WTC11 (cell line): ENCODE results near the gene MTMR3. TPM values are rescaled to one million over a fixed set of nuclear protein-coding genes. Genes with fewer than 3 reads are reported as not detected.
A peak's percentile ranks its signal among the peaks of the same experiment; 100 is the strongest.

Experiments used
- ATAC-seq: fragments of 200-7000 bp; cut with Tn5 transposase; 2 replicates; pipeline ENCODE4 v1.10.0; 2021; ENCODE audit warnings: mild to moderate bottlenecking, moderate library complexity
- CTCF ChIA-PET: fragments of 300-600 bp; sonication (Branson Sonifier 250); formaldehyde crosslinking; loops from one replicate; lab custom pipeline; 2021; ENCODE audit warnings: antibody characterized with exemption; lab: Charles Lee
- POLR2A ChIA-PET: fragments of 350-600 bp; sonication (Branson Sonifier 250); formaldehyde crosslinking; loops from one replicate; lab custom pipeline; 2021; ENCODE audit warnings: antibody characterized with exemption; lab: Charles Lee
- DNase-seq: peaks from one replicate; pipeline ENCODE4 v3.0.0; 2021; ENCODE audit warnings: low spot score
- H3K27ac Mint-ChIP-seq: 2 replicates; pipeline ENCODE4 v1.8.0; 2021; ENCODE audit warnings: mixed read lengths
- H3K27me3 Mint-ChIP-seq: 2 replicates; pipeline ENCODE4 v1.8.0; 2021; ENCODE audit warnings: low read depth, mild to moderate bottlenecking, moderate library complexity, mixed read lengths
- H3K36me3 Mint-ChIP-seq: 2 replicates; pipeline ENCODE4 v1.8.0; 2021; ENCODE audit warnings: mixed read lengths
- H3K4me1 Mint-ChIP-seq: 2 replicates; pipeline ENCODE4 v1.8.0; 2022; ENCODE audit warnings: mixed read lengths
- H3K4me3 Mint-ChIP-seq: 2 replicates; pipeline ENCODE4 v1.8.0; 2021; ENCODE audit warnings: mild to moderate bottlenecking, moderate library complexity, mixed read lengths
- H3K9me3 Mint-ChIP-seq: 2 replicates; pipeline ENCODE4 v1.8.0; 2021; ENCODE audit warnings: mixed read lengths
- ARID4B ChIP-seq: sonication (generic); formaldehyde crosslinking; IDR thresholded peaks from 2 replicates; pipeline ENCODE4 v1.8.0; 2023; ENCODE audit warnings: missing genetic modification reagents, mild to moderate bottlenecking, borderline replicate concordance
- ATF3 ChIP-seq: sonication (generic); formaldehyde crosslinking; conservative IDR thresholded peaks from 2 replicates; pipeline ENCODE4 v1.8.1; 2022; ENCODE audit warnings: mild to moderate bottlenecking, missing genetic modification reagents
- CBFB ChIP-seq: sonication (generic); formaldehyde crosslinking; IDR thresholded peaks from 2 replicates; pipeline ENCODE4 v1.8.1; 2022; ENCODE audit warnings: mild to moderate bottlenecking, low read depth, missing genetic modification reagents
- CREM ChIP-seq: sonication (generic); formaldehyde crosslinking; IDR thresholded peaks from 2 replicates; pipeline ENCODE4 v1.8.1; 2022; ENCODE audit warnings: mild to moderate bottlenecking, missing genetic modification reagents, moderate library complexity
- FOXJ3 ChIP-seq: sonication (generic); formaldehyde crosslinking; IDR thresholded peaks from 2 replicates; pipeline ENCODE4 v1.9.0; 2021; ENCODE audit warnings: missing genetic modification reagents, mild to moderate bottlenecking, borderline replicate concordance
- FOXK1 ChIP-seq: sonication (generic); formaldehyde crosslinking; IDR thresholded peaks from 2 replicates; pipeline ENCODE4 v1.8.0; 2022; ENCODE audit warnings: mild to moderate bottlenecking, moderate library complexity, missing genetic modification reagents
- FOXP4 ChIP-seq: sonication (generic); formaldehyde crosslinking; IDR thresholded peaks from 2 replicates; pipeline ENCODE4 v1.8.0; 2022; ENCODE audit warnings: mild to moderate bottlenecking, missing genetic modification reagents
- GABPB1 ChIP-seq: sonication (generic); formaldehyde crosslinking; IDR thresholded peaks from 2 replicates; pipeline ENCODE4 v1.8.1; 2023; ENCODE audit warnings: mild to moderate bottlenecking, missing genetic modification reagents
- GRHL2 ChIP-seq: fragments of 250-450 bp; sonication (Bioruptor Pico); IDR thresholded peaks from 2 replicates; pipeline ENCODE4 v1.8.0; 2022; ENCODE audit warnings: mild to moderate bottlenecking, moderate library complexity; ENCODE audit not compliant: insufficient replicate concordance, severe bottlenecking
- HMGXB4 ChIP-seq: sonication (generic); formaldehyde crosslinking; IDR thresholded peaks from 2 replicates; pipeline ENCODE4 v1.8.1; 2023; ENCODE audit warnings: mild to moderate bottlenecking, moderate library complexity, missing genetic modification reagents
- MAX ChIP-seq: sonication (generic); formaldehyde crosslinking; IDR thresholded peaks from 2 replicates; pipeline ENCODE4 v1.8.0; 2022; ENCODE audit warnings: mild to moderate bottlenecking, missing genetic modification reagents
- NFATC4 ChIP-seq: fragments of 250-450 bp; sonication (Bioruptor Pico); IDR thresholded peaks from 2 replicates; pipeline ENCODE4 v1.9.0; 2021; ENCODE audit warnings: mild to moderate bottlenecking
- NR2C2 ChIP-seq: sonication (generic); formaldehyde crosslinking; IDR thresholded peaks from 2 replicates; pipeline ENCODE4 v1.8.0; 2022; ENCODE audit warnings: mild to moderate bottlenecking, missing genetic modification reagents
- TEAD1 ChIP-seq: sonication (generic); formaldehyde crosslinking; IDR thresholded peaks from 2 replicates; pipeline ENCODE4 v1.8.0; 2022; ENCODE audit warnings: mild to moderate bottlenecking, missing genetic modification reagents
- total RNA-seq: library from RNA; stranded (reverse); gene quantifications from 3 replicates; pipeline ENCODE4 v1.2.3, GENCODE V29; 2021

The MTMR3 gene
- total RNA-seq, 1 experiment from 2014 or later = 19.2 TPM

- H3K27ac Mint-ChIP-seq = no peak overlapping the region
- peaks cover 3% of the 10 kb centered on the region; the same call in 1 of the 2 replicates for H3K9me3 Mint-ChIP-seq
- H3K4me3 Mint-ChIP-seq = peak overlapping the region; percentile 18; the same call in 1 of the 2 replicates
- peaks cover 16% of the 10 kb centered on the region for H3K27me3 Mint-ChIP-seq
- CTCF ChIA-PET = interaction anchor here (0.8 to 1.5 kb wide), 3 partner anchors 10 to 453 kb away, joined by 3 to 5 read pairs (median 4); no protein-coding TSS in a partner anchor
- peaks cover 17% of the 10 kb centered on the region for H3K4me1 Mint-ChIP-seq
- TF ChIP-seq ATF3 (CRISPR knock-in tag) (no peak), CREM (no peak), NR2C2 (no peak), MAX (CRISPR knock-in tag) (no peak), TEAD1 (CRISPR knock-in tag) (no peak), GABPB1 (no peak), CBFB (CRISPR knock-in tag) (no peak), NFATC4 (CRISPR knock-in tag) (no peak), FOXK1 (no peak), FOXJ3 (CRISPR knock-in tag) (no peak), ARID4B (no peak)
- TF ChIP-seq, all 79 proteins: peak for 0
- POLR2A ChIA-PET = interaction anchor here (0.7 to 0.8 kb wide), 2 partner anchors 209 to 1382 kb away, joined by 4 to 5 read pairs; no protein-coding TSS in a partner anchor
- H3K36me3 Mint-ChIP-seq = no peaks in the 10 kb centered on the region; the same call in 1 of the 2 replicates
- ATAC-seq (no peak), DNase-seq (no peak)
Measured at GRCh38 chr22:30078320-30079311, 195.6 kb downstream of the MTMR3 start.

GRCh38 chr22:30079952-30080533, 197.1 kb downstream of the MTMR3 start, which contains the start of gene HORMAD2:
HORMAD2 (plus strand) TSS chr22:30080464; CDS start chr22:30093953, 13,489 bp downstream.
- DNase-seq (peak; percentile 96), ATAC-seq (peak; percentile 98)
- H3K36me3 Mint-ChIP-seq = no peaks in the 10 kb centered on the region; the same call in none of the 2 replicates
- H3K27ac Mint-ChIP-seq = no peak within 1 kb of the TSS
- POLR2A ChIA-PET = interaction anchor here (0.6 kb wide), 1 partner anchor 220 kb away, joined by 3 read pairs; no protein-coding TSS in a partner anchor
- CTCF ChIA-PET = interaction anchor here (0.5 to 1.3 kb wide), 4 partner anchors 9 to 493 kb away, joined by 3 to 6 read pairs (median 4); no protein-coding TSS in a partner anchor
- peaks cover 21% of the 10 kb centered on the region for H3K27me3 Mint-ChIP-seq
- peaks cover 10% of the 10 kb centered on the region for H3K9me3 Mint-ChIP-seq
- TF ChIP-seq GRHL2 (CRISPR knock-in tag) (no peak), FOXP4 (no peak), MAX (CRISPR knock-in tag) (peak; percentile 70; the same call in 1 of the 2 replicates), HMGXB4 (0 out of 2 replicates have a peak, but pooled peaks have one; percentile 23)
- peak within 1 kb of the TSS; percentile 62 for H3K4me3 Mint-ChIP-seq
- H3K4me1 Mint-ChIP-seq = peaks cover 17% of the 10 kb centered on the region
